Stimulated activated CD4-positive, alpha-beta T cell treated with anti-CD3 and anti-CD28 coated beads, Interleukin-2, amount 100 ng/mL, for 24 hours (primary cell): ENCODE measurements around the gene OR10AD1.
A peak's percentile ranks its signal among the peaks of the same experiment; 100 is the strongest.
"Not testable (repeated sequence)": the region's sequence is repeated elsewhere in the genome, so short reads cannot be mapped to it uniquely, and the experiment has no call there.

Experiments used
- DNase-seq, 2 donors: peaks; one replicate each; pipeline ENCODE4 v3.0.0-alpha.2; 2020

The OR10AD1 gene, protein sequence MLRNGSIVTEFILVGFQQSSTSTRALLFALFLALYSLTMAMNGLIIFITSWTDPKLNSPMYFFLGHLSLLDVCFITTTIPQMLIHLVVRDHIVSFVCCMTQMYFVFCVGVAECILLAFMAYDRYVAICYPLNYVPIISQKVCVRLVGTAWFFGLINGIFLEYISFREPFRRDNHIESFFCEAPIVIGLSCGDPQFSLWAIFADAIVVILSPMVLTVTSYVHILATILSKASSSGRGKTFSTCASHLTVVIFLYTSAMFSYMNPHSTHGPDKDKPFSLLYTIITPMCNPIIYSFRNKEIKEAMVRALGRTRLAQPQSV

GRCh38 chr12:48203192-48203591, at the start of gene OR10AD1:
Gene OR10AD1, minus strand, starts transcription at chr12:48203292. Its CDS starts 0 bp downstream, at chr12:48203292.
- no peak for DNase-seq

- DNase-seq = no peak
Observed at GRCh38 chr12:48247181-48247966, 44.3 kb upstream of the OR10AD1 start.

DNA sequence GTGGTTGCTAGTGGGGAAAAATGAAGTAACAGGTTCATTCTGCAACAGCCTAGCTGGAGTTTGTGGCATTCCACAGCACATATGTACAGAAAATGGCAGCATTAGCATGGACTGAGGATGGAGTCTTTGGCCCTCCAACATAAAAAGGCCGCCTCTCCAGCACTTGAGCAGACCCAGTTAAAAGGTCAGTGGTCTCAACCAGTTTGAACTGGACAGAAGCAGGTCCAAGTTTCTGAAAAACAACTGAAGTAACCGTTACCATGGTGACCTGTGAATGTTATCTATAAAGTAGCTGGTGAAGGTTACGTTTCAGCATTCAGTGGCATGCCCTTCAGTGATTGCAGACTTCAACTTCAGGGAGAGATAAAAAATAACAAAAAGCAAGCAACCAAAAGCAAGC, 34.1 kb upstream of the OR10AD1 start:
- DNase-seq = no peak

GRCh38 chr12:48235796-48236333, 32.8 kb upstream of the OR10AD1 start:
- no peak for DNase-seq

GRCh38 chr12:48231169-48231958, 28.3 kb upstream of the OR10AD1 start:
- not testable (repeated sequence) for DNase-seq

DNA sequence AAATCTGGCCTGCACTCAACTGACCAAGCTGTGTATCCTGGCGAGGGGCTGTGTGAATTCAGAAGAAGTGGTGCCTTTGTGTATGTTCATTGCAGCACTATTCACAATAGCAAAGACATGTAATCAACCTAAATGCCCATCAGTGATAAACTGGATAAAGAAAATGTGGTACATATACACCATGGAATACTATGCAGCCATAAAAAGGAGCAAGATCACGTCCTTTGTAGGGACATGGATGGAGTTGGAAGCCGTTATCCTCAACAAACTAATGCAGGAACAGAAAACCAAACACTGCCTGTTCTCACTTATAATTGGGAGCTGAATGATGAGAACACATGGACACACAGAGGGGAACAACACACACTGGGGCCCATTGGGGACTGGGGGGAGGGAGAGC, 21.4 kb upstream of the OR10AD1 start:
- not testable (repeated sequence) for DNase-seq

GRCh38 chr12:48221645-48222044, 18.6 kb upstream of the OR10AD1 start:
- no peak for DNase-seq

GRCh38 chr12:48220701-48221100, 17.6 kb upstream of the OR10AD1 start:
- no peak for DNase-seq

GRCh38 chr12:48219631-48220030, 16.5 kb upstream of the OR10AD1 start:
- DNase-seq = no peak

GRCh38 chr12:48216785-48217184, 13.7 kb upstream of the OR10AD1 start:
- no peak for DNase-seq

DNA sequence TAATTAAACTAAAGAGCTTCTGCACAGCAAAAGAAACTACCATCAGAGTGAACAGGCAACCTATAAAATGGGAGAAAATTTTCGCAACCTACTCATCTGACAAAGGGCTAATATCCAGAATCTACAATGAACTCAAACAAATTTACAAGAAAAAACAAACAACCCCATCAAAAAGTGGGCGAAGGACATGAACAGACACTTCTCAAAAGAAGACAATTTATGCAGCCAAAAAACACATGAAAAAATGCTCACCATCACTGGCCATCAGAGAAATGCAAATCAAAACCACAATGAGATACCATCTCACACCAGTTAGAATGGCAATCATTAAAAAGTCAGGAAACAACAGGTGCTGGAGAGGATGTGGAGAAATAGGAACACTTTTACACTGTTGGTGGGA, 6.4 kb upstream of the OR10AD1 start:
- DNase-seq = not testable (repeated sequence)

- no peak for DNase-seq
Observed at GRCh38 chr12:48202766-48203165, 326 bp downstream of the OR10AD1 start.

DNA sequence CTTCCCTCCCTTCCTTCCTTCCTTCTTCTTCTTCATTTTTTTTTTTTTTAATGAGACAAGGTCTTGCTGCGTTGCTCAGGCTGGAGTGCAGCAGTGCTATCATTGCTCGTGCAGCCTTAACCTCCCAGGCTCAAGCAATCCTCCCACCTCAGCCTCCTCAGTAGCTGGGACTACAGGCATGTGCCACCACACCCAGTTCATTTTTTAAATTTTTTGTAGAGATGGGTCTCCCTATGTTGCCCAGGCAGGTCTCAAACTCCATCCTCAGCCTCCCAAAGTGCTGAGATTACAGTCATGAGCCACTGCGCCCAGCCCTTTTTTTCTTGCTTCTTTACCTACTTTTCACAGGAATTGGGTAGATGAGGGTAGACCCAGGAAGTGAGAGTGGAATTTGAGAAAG, 1.6 kb downstream of the OR10AD1 start:
- DNase-seq = no peak

GRCh38 chr12:48201091-48201490, 2.0 kb downstream of the OR10AD1 start:
- no peak for DNase-seq

GRCh38 chr12:48199774-48200221, 3.3 kb downstream of the OR10AD1 start:
- DNase-seq = no peak

DNA sequence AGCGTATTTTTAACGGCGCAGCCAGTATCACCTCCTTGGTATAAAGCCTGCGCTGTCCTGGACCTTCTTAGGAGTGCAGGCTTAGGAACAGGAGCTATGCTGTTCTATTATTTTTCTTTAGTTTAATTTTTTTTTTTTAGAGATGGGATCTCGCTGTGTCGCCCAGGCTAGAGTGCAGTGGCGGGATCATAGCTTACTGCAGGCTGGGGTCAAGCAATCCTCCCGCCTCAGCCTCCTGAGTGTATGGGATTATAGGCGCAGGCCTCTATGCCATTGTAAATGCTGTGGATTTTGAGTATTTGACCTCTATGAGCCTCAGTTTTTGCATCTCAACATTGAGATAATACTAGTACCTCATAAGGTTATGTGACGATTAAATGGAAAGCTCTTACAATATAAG, 4.1 kb downstream of the OR10AD1 start:
- DNase-seq = no peak

DNA sequence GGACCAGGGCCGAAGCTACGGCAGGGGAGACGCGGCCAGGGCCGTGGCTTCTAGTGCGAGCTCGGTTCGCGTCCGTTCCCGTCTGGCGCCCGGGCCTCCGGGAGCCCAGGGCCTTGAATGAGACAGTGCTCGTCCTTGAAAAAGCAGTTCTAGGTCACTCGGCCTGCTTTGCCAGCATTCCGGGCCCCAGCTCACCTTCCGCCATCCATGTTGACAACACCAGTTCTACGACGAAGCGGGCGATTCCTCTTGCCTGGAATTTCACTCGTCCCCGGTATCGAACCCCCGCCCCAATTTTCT, 4.5 kb downstream of the OR10AD1 start:
- DNase-seq = peak; percentile 44 to 46

DNA sequence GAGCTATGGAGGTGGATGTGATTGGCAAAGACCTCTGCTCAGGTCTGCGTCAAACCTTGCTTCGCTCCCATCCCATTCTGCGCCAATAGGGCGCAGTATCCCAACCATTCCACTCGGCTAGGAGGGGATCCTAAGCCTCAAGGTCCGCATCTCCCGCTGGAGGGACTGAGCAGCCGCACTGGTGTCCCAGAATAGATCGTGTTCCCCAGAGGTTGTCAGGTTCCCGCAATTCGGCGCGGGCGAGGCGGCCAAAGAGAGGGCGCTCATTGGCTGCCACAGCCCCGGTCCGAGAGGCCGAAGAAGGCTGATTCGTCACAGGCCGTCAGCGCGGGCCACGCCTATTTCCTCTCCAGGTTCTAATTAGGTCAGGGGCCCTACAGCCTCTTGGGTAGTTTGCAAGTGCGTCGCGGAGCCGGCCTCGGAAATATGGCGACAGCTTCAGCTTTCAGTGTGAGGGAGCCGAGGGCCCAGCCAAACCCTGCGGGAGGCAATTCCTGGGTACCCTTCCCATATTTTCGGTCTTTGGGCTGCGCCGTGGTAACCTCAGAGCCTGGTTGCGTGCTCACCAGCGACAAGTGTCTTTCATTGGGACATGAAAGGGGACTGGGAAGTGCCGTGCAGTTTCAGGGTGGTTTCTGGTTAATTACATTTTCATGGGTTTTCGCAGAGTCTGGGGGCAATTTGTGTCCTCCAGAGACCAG, 5.0 kb downstream of the OR10AD1 start:
- peak; percentile 91 to 94 for DNase-seq

DNA sequence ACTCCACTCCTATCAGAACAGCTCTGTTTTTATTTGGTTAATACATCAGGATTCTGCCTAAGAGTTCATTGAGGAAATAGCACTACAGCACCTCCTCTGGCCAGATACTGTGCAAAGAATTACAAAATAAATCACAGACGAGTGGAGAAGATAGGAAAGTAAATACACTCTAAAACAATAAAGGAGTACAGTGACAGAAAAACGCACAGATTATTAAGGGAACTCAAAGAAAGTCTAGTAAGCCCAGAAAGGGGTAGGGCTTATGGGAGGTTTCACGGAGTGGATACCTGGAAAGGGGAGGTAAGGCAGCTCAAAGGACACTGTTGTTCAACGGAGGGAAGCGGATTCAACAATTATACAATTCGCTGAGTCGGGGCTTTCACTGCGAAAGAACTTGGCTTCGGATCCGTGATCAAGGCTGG, 5.5 kb downstream of the OR10AD1 start:
- no peak for DNase-seq

DNA sequence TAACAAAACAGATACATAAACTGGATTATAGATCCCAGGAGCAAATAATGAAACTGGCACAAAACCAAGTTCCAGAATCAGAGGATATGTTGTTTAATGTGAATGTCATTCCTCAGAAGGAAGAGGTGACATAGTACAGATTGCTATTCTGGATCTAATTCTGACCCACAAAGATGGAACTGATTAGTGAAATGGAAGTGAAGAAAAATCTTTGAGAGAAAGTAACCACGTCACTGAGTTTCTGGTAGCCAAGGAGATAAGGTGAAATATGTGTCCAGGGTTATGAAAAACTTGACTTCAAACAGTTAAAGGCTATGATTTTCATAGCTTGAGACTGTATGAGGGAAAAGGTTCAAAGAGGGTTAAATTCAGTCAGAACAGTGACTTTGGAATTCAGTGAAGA, 8.3 kb downstream of the OR10AD1 start:
- no peak for DNase-seq

DNA sequence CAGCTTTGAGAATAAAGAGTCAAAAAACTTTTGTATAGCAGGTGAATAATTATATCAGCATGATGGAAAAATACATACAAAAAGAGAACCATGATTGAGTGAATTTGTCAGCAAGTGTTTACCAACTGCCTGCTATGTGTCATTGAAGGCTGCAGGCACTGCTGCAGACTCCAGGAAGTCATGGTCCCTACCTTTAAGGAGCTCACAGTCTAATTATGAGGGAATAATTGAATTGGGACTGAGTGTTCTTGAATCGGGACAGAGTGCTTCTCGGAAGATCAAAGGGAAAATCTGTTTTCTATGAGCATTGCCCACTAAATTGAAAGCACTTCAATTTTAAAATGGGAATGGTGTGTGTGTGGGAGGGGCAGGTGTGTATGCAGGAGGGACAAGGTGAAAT, 9.5 kb downstream of the OR10AD1 start:
- DNase-seq = no peak

DNA sequence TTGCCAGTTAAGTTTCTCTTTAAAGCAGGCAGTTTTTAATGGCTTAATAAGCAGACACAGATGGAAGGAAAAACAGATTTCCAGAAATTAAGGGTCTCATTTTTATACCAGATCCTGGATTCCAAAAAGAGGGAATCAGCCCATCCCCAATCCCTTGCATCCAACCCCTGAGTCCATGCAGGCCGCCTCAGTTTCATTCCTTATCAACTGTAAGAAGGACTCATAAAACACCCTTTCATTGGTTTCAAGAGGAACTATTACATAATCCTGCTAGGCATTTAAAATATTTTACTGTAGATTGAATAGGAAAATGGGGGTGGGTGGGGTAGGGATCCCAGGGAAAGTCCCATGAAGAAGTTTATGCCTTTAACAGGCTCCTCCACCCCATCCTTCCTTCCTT, 10.2 kb downstream of the OR10AD1 start:
- no peak for DNase-seq

- no peak for DNase-seq
Observed at GRCh38 chr12:48191096-48191495, 12.0 kb downstream of the OR10AD1 start.
